ENCODE data around the gene OAS1. TPM values are rescaled to one million over a fixed set of nuclear protein-coding genes. Genes with fewer than 3 reads are reported as not detected.

The OAS1 gene
- total RNA-seq, 1 experiment from 2014 or later = 23.6 TPM

- no peak overlapping the region for H3K4me2 ChIP-seq (ENCODE audit: low read depth, low read length, poor library complexity, severe bottlenecking)
Observed at GRCh38 chr12:112887550-112887949, 19.2 kb upstream of the OAS1 start.

GRCh38 chr12:112891093-112892024 is 15.4 kb upstream of the OAS1 start:
- Histone ChIP-seq H4K20me1 (ENCODE audit: insufficient read depth, low read depth, low read length) (no peaks in the 10 kb centered on the region), H3K4me2 (ENCODE audit: low read depth, low read length, poor library complexity, severe bottlenecking) (no peak overlapping the region), H3K4me3 (ENCODE audit: low read length) (no peak overlapping the region), H3K9me2 (replicated peaks; ENCODE audit: insufficient read depth, low read length) (no peaks in the 10 kb centered on the region), H3K9me3 (ENCODE audit: low read length) (no peaks in the 10 kb centered on the region), H3K36me3 (ENCODE audit: insufficient read depth, low read length) (no peaks in the 10 kb centered on the region), H3K27ac (ENCODE audit: low read length) (no peak overlapping the region), H3K79me2 (ENCODE audit: low read length) (no peaks in the 10 kb centered on the region), H3K9ac (ENCODE audit: low read length) (no peak overlapping the region), H2AFZ (ENCODE audit: low read length) (no peak overlapping the region), H3K27me3 (ENCODE audit: low read length) (no peaks in the 10 kb centered on the region), H3K4me1 (ENCODE audit: low read length) (no peaks in the 10 kb centered on the region)
- no peak for DNase-seq

More at GRCh38 chr12:112887550-112887949, 19.2 kb upstream of the OAS1 start:
- Histone ChIP-seq H3K4me1 (ENCODE audit: low read length) (no peaks in the 10 kb centered on the region), H3K27ac (ENCODE audit: low read length) (no peak overlapping the region), H3K9me2 (replicated peaks; ENCODE audit: insufficient read depth, low read length) (no peaks in the 10 kb centered on the region), H3K4me3 (ENCODE audit: low read length) (no peak overlapping the region), H4K20me1 (ENCODE audit: insufficient read depth, low read depth, low read length) (no peaks in the 10 kb centered on the region), H3K9me3 (ENCODE audit: low read length) (no peaks in the 10 kb centered on the region), H3K36me3 (ENCODE audit: insufficient read depth, low read length) (no peaks in the 10 kb centered on the region), H3K27me3 (ENCODE audit: low read length) (no peaks in the 10 kb centered on the region), H2AFZ (ENCODE audit: low read length) (no peak overlapping the region), H3K9ac (ENCODE audit: low read length) (no peak overlapping the region), H3K79me2 (ENCODE audit: low read length) (no peaks in the 10 kb centered on the region)
- DNase-seq = no peak

- Histone ChIP-seq H3K4me3 (ENCODE audit: low read length) (no peak overlapping the region), H2AFZ (ENCODE audit: low read length) (no peak overlapping the region), H3K9ac (ENCODE audit: low read length) (no peak overlapping the region), H3K79me2 (ENCODE audit: low read length) (no peaks in the 10 kb centered on the region), H4K20me1 (ENCODE audit: insufficient read depth, low read depth, low read length) (no peaks in the 10 kb centered on the region), H3K9me3 (ENCODE audit: low read length) (no peaks in the 10 kb centered on the region), H3K9me2 (replicated peaks; ENCODE audit: insufficient read depth, low read length) (no peaks in the 10 kb centered on the region), H3K4me1 (ENCODE audit: low read length) (no peaks in the 10 kb centered on the region), H3K27me3 (ENCODE audit: low read length) (no peaks in the 10 kb centered on the region), H3K36me3 (ENCODE audit: insufficient read depth, low read length) (no peaks in the 10 kb centered on the region), H3K27ac (ENCODE audit: low read length) (no peak overlapping the region), H3K4me2 (ENCODE audit: low read depth, low read length, poor library complexity, severe bottlenecking) (no peak overlapping the region)
- no peak for DNase-seq
Observed at GRCh38 chr12:112892856-112893255, 13.9 kb upstream of the OAS1 start.

- no peak for DNase-seq
- Histone ChIP-seq H3K27ac (ENCODE audit: low read length) (no peak overlapping the region), H3K9ac (ENCODE audit: low read length) (no peak overlapping the region), H3K4me2 (ENCODE audit: low read depth, low read length, poor library complexity, severe bottlenecking) (no peak overlapping the region), H3K4me1 (ENCODE audit: low read length) (no peaks in the 10 kb centered on the region), H3K36me3 (ENCODE audit: insufficient read depth, low read length) (no peaks in the 10 kb centered on the region), H3K27me3 (ENCODE audit: low read length) (no peaks in the 10 kb centered on the region), H3K9me3 (ENCODE audit: low read length) (no peaks in the 10 kb centered on the region), H3K79me2 (ENCODE audit: low read length) (no peaks in the 10 kb centered on the region), H3K9me2 (replicated peaks; ENCODE audit: insufficient read depth, low read length) (no peaks in the 10 kb centered on the region), H2AFZ (ENCODE audit: low read length) (no peak overlapping the region), H4K20me1 (ENCODE audit: insufficient read depth, low read depth, low read length) (no peaks in the 10 kb centered on the region), H3K4me3 (ENCODE audit: low read length) (no peak overlapping the region)
Observed at GRCh38 chr12:112894128-112894527, 12.6 kb upstream of the OAS1 start.

GRCh38 chr12:112898380-112898779 is 8.4 kb upstream of the OAS1 start:
- H3K79me2 ChIP-seq (ENCODE audit: low read length) = no peaks in the 10 kb centered on the region
- H3K9ac ChIP-seq (ENCODE audit: low read length) = no peak overlapping the region
- no peaks in the 10 kb centered on the region for H3K9me3 ChIP-seq (ENCODE audit: low read length)
- no peak overlapping the region for H3K4me2 ChIP-seq (ENCODE audit: low read depth, low read length, poor library complexity, severe bottlenecking)
- no peak overlapping the region for H3K27ac ChIP-seq (ENCODE audit: low read length)
- no peak for DNase-seq
- H3K4me3 ChIP-seq (ENCODE audit: low read length) = no peak overlapping the region
- H3K9me2 ChIP-seq (replicated peaks; ENCODE audit: insufficient read depth, low read length) = no peaks in the 10 kb centered on the region
- peaks cover 7% of the 10 kb centered on the region for H3K4me1 ChIP-seq (ENCODE audit: low read length)
- H2AFZ ChIP-seq (ENCODE audit: low read length) = no peak overlapping the region
- H4K20me1 ChIP-seq (ENCODE audit: insufficient read depth, low read depth, low read length) = no peaks in the 10 kb centered on the region
- no peaks in the 10 kb centered on the region for H3K36me3 ChIP-seq (ENCODE audit: insufficient read depth, low read length)
- no peaks in the 10 kb centered on the region for H3K27me3 ChIP-seq (ENCODE audit: low read length)

- H3K27ac ChIP-seq (ENCODE audit: low read length) = no peak overlapping the region
Observed at GRCh38 chr12:112900298-112901145, 6.2 kb upstream of the OAS1 start.

GRCh38 chr12:112901271-112901670 is 5.5 kb upstream of the OAS1 start:
- H3K4me1 ChIP-seq (ENCODE audit: low read length) = peaks cover 22% of the 10 kb centered on the region
- no peaks in the 10 kb centered on the region for H3K36me3 ChIP-seq (ENCODE audit: insufficient read depth, low read length)
- no peak overlapping the region for H3K9ac ChIP-seq (ENCODE audit: low read length)
- H3K79me2 ChIP-seq (ENCODE audit: low read length) = no peaks in the 10 kb centered on the region
- H4K20me1 ChIP-seq (ENCODE audit: insufficient read depth, low read depth, low read length) = no peaks in the 10 kb centered on the region
- H3K9me3 ChIP-seq (ENCODE audit: low read length) = no peaks in the 10 kb centered on the region
- no peak overlapping the region for H3K27ac ChIP-seq (ENCODE audit: low read length)
- H3K27me3 ChIP-seq (ENCODE audit: low read length) = no peaks in the 10 kb centered on the region
- H3K9me2 ChIP-seq (replicated peaks; ENCODE audit: insufficient read depth, low read length) = no peaks in the 10 kb centered on the region
- DNase-seq = no peak
- H3K4me2 ChIP-seq (ENCODE audit: low read depth, low read length, poor library complexity, severe bottlenecking) = no peak overlapping the region
- no peak overlapping the region for H2AFZ ChIP-seq (ENCODE audit: low read length)
- H3K4me3 ChIP-seq (ENCODE audit: low read length) = no peak overlapping the region

More at GRCh38 chr12:112900298-112901145, 6.2 kb upstream of the OAS1 start:
- Histone ChIP-seq H4K20me1 (ENCODE audit: insufficient read depth, low read depth, low read length) (no peaks in the 10 kb centered on the region), H3K9me3 (ENCODE audit: low read length) (no peaks in the 10 kb centered on the region), H3K4me1 (ENCODE audit: low read length) (peaks cover 14% of the 10 kb centered on the region), H2AFZ (ENCODE audit: low read length) (no peak overlapping the region), H3K36me3 (ENCODE audit: insufficient read depth, low read length) (no peaks in the 10 kb centered on the region), H3K4me3 (ENCODE audit: low read length) (no peak overlapping the region), H3K9ac (ENCODE audit: low read length) (no peak overlapping the region), H3K27me3 (ENCODE audit: low read length) (no peaks in the 10 kb centered on the region), H3K4me2 (ENCODE audit: low read depth, low read length, poor library complexity, severe bottlenecking) (no peak overlapping the region), H3K9me2 (replicated peaks; ENCODE audit: insufficient read depth, low read length) (no peaks in the 10 kb centered on the region), H3K79me2 (ENCODE audit: low read length) (no peaks in the 10 kb centered on the region)
- DNase-seq = peak; percentile 76

GRCh38 chr12:112904571-112904970 is 2.2 kb upstream of the OAS1 start:
- Histone ChIP-seq H3K79me2 (ENCODE audit: low read length) (no peaks in the 10 kb centered on the region), H3K4me3 (ENCODE audit: low read length) (no peak overlapping the region), H3K9me3 (ENCODE audit: low read length) (no peaks in the 10 kb centered on the region), H4K20me1 (ENCODE audit: insufficient read depth, low read depth, low read length) (no peaks in the 10 kb centered on the region), H2AFZ (ENCODE audit: low read length) (peak overlapping the region; percentile 38; the same call in 1 of the 2 replicates), H3K27ac (ENCODE audit: low read length) (no peak overlapping the region), H3K27me3 (ENCODE audit: low read length) (no peaks in the 10 kb centered on the region), H3K4me1 (ENCODE audit: low read length) (peaks cover 44% of the 10 kb centered on the region), H3K36me3 (ENCODE audit: insufficient read depth, low read length) (no peaks in the 10 kb centered on the region), H3K9me2 (replicated peaks; ENCODE audit: insufficient read depth, low read length) (no peaks in the 10 kb centered on the region), H3K9ac (ENCODE audit: low read length) (no peak overlapping the region), H3K4me2 (ENCODE audit: low read depth, low read length, poor library complexity, severe bottlenecking) (no peak overlapping the region)
- no peak for DNase-seq

Data from Karpas-422 (cell line).